ENCODE results near the gene CIDEB. TPM values are rescaled to one million over a fixed set of nuclear protein-coding genes. Genes with fewer than 3 reads are reported as not detected.

CIDEB gene
- total and polyA plus RNA-seq, 10 of the 15 experiments (the other 5 are each of a cell fraction or from before 2014, with no cell fraction given), result 0.34 to 6.3 (median 3.2) TPM

DNA sequence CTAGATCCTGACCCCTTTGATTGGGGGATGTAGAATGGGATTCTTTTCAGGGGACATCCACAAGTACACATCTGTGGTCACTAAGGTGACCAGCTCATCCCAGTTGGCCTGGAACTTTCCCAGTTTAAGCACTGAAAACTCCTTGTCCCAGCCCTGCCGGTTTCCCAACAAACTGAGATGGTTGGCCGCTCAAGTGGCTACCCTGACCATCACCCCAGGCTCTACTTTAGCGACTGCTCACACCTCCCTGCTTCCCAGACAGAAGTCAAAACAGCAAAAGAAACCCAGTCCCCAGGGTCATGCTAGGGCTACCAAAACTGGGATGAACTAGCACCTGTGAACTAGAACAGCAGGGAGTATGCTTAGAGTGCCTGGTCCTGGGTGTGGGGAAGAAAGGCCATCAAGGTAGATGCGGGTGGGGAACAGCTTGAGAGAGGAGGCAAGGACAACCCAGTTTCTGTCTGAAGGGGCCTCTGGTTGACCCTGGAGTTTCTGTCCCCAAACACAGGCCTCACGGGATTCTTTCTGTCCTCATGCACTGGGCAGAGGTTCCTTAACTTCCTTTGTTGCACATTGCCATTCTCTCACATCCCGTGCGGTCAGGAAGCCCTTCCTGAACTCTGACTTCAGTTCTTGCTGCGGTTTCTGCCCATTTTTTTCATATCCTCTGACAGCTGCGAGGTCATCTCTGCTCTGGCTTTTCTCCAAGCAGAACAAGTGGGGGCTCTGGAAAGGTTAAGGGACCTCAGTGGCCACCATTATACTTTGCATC, 5.1 kb upstream of the CIDEB start (continued):
- TF ChIP-seq PBX3 (IDR thresholded peaks at IDR 0.05; ENCODE audit: insufficient replicate concordance, low read depth, low read length), result no peak
- TF ChIP-seq, protein P1, sequence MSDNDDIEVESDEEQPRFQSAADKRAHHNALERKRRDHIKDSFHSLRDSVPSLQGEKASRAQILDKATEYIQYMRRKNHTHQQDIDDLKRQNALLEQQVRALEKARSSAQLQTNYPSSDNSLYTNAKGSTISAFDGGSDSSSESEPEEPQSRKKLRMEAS (IDR thresholded peaks at IDR 0.05; ENCODE audit: low read depth, low read length), result no peak
- TF ChIP-seq USF1 (IDR thresholded peaks at IDR 0.05; ENCODE audit: borderline replicate concordance, extremely low read length, insufficient read depth, low read depth, low read length), result no peak
- TF ChIP-seq TAF1 (IDR thresholded peaks at IDR 0.05; ENCODE audit: borderline replicate concordance, low read depth, low read length), result no peak
- TF ChIP-seq RFX5 (IDR thresholded peaks at IDR 0.05; ENCODE audit: low read depth, low read length), result no peak
- TF ChIP-seq, protein P2, sequence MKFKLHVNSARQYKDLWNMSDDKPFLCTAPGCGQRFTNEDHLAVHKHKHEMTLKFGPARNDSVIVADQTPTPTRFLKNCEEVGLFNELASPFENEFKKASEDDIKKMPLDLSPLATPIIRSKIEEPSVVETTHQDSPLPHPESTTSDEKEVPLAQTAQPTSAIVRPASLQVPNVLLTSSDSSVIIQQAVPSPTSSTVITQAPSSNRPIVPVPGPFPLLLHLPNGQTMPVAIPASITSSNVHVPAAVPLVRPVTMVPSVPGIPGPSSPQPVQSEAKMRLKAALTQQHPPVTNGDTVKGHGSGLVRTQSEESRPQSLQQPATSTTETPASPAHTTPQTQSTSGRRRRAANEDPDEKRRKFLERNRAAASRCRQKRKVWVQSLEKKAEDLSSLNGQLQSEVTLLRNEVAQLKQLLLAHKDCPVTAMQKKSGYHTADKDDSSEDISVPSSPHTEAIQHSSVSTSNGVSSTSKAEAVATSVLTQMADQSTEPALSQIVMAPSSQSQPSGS (IDR thresholded peaks at IDR 0.05; ENCODE audit: low read length), result no peak
- no peak for TF ChIP-seq SP1 (IDR thresholded peaks at IDR 0.05; ENCODE audit: low read depth, low read length)
- TF ChIP-seq RCOR1 (conservative IDR thresholded peaks at IDR 0.05; ENCODE audit: low read depth, low read length), result no peak
- no peak for TF ChIP-seq SREBF2 (IDR thresholded peaks at IDR 0.05; ENCODE audit: low read length)
- no peak for TF ChIP-seq SMARCA5 (IDR thresholded peaks at IDR 0.05)
- no peak for TF ChIP-seq GATAD2B (conservative IDR thresholded peaks at IDR 0.05; ENCODE audit: low read depth)
- no peak for TF ChIP-seq HDAC2 (IDR thresholded peaks at IDR 0.05)
- TF ChIP-seq RB1 (IDR thresholded peaks at IDR 0.05; ENCODE audit: borderline replicate concordance), result no peak
- TF ChIP-seq, protein P3, sequence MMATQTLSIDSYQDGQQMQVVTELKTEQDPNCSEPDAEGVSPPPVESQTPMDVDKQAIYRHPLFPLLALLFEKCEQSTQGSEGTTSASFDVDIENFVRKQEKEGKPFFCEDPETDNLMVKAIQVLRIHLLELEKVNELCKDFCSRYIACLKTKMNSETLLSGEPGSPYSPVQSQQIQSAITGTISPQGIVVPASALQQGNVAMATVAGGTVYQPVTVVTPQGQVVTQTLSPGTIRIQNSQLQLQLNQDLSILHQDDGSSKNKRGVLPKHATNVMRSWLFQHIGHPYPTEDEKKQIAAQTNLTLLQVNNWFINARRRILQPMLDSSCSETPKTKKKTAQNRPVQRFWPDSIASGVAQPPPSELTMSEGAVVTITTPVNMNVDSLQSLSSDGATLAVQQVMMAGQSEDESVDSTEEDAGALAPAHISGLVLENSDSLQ (IDR thresholded peaks at IDR 0.05), result no peak
- TF ChIP-seq NR2C2 (IDR thresholded peaks at IDR 0.05; ENCODE audit: borderline replicate concordance, control insufficient read depth, insufficient read length, low read depth), result no peak
- TF ChIP-seq RUNX3 (IDR thresholded peaks at IDR 0.05; ENCODE audit: low read length), result peak; percentile 88
- no peak for TF ChIP-seq MYC (IDR thresholded peaks at IDR 0.05; ENCODE audit: insufficient read depth, insufficient read length, insufficient replicate concordance, low read length, severe bottlenecking)
- TF ChIP-seq HCFC1 (IDR thresholded peaks at IDR 0.05; ENCODE audit: low read length), result no peak
- TF ChIP-seq, protein P4, sequence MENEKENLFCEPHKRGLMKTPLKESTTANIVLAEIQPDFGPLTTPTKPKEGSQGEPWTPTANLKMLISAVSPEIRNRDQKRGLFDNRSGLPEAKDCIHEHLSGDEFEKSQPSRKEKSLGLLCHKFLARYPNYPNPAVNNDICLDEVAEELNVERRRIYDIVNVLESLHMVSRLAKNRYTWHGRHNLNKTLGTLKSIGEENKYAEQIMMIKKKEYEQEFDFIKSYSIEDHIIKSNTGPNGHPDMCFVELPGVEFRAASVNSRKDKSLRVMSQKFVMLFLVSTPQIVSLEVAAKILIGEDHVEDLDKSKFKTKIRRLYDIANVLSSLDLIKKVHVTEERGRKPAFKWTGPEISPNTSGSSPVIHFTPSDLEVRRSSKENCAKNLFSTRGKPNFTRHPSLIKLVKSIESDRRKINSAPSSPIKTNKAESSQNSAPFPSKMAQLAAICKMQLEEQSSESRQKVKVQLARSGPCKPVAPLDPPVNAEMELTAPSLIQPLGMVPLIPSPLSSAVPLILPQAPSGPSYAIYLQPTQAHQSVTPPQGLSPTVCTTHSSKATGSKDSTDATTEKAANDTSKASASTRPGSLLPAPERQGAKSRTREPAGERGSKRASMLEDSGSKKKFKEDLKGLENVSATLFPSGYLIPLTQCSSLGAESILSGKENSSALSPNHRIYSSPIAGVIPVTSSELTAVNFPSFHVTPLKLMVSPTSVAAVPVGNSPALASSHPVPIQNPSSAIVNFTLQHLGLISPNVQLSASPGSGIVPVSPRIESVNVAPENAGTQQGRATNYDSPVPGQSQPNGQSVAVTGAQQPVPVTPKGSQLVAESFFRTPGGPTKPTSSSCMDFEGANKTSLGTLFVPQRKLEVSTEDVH (IDR thresholded peaks at IDR 0.05; ENCODE audit: low read depth, partially characterized antibody), result no peak
- TF ChIP-seq SMAD5 (IDR thresholded peaks at IDR 0.05; ENCODE audit: low read depth), result no peak
- TF ChIP-seq CEBPB (IDR thresholded peaks at IDR 0.05; ENCODE audit: borderline replicate concordance in 1 of 2, low read depth in 2 of 2, low read length in 2 of 2), result no peak
- TF ChIP-seq IKZF1 (conservative IDR thresholded peaks at IDR 0.05), result peak; percentile 32; the same call in 1 of the 2 replicates
- no peak for TF ChIP-seq WRNIP1 (IDR thresholded peaks at IDR 0.05; ENCODE audit: borderline replicate concordance, low read depth, low read length)
- no peak for TF ChIP-seq STAT1 (conservative IDR thresholded peaks at IDR 0.05)
